ENCODE measurements around the gene WWC2. TPM values are rescaled to one million over a fixed set of nuclear protein-coding genes. Genes with fewer than 3 reads are reported as not detected.

The WWC2 gene
- polyA plus RNA-seq, 1 donor = 67.5 TPM

DNA sequence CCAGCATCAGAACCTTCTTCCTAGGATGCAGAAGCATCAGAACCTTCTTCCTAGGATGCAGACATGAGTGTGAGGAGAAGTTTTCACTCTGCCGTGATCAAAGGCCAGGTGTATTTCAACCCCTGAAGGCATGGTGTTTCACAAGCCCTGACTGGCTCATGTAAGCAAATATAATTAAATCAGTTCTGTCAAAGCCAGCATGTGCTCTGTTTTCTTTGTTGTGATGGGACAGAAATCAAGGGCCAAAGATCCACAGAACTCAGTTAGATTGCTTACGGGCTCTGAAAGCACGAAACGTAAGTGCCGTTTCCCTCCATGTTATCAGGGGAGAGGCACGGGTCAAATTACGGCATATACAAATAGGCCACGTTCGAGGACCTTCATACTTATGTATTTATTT is 255.2 kb downstream of the WWC2 start:
- DNase-seq = no peak

DNA sequence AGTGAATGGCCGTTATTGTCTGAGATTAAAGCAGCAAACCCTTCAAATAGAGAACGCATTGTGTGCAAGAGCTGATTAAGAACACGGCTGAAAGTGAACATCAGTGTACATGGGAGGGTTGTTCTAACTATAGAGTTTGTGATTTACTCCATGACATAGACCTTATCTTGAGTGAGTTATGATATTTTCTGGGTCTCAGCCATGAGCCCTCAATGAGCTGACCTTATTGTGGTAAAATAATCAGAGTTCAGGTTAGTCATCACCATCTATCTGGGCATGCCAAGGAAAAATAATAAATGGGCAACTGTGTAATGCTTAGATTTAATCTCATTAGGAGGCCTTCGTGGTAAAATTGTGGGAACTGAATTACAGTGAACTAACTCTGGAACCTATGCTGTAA is 256.3 kb downstream of the WWC2 start:
- no peak for DNase-seq

DNA sequence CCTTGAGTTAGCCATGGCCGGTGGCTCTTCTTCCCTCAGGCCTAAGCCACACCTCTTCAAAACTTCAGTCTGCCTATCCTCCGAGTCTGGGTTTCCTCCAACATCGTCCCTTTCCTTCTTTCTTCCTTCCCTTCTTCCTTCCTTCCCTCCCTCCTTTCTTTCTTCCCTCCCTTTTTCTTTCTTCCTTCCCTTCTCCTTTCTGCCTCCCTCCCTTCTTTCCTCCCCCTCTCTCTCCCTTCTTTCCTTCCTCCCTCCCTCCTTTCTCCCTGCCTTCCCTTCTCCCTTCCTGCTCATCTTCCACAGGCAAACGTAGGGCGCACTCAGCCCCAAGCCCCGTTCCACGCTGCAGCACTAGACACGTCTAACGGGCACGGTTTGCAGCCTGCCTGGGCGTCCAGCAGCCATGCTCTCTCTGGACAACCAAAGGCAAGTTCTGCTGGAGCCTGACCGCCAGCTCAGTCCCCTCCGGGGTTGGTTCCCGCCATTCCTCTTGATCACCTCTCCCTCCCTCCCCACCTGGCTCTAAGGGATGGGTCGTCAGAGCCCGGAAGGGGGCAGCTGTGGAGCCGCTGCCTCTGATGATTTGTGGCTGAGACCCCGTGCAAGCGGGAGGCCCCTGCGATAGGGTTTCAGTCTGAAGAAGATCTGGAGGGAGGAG is 257.2 kb downstream of the WWC2 start:
- no peak for DNase-seq

DNA sequence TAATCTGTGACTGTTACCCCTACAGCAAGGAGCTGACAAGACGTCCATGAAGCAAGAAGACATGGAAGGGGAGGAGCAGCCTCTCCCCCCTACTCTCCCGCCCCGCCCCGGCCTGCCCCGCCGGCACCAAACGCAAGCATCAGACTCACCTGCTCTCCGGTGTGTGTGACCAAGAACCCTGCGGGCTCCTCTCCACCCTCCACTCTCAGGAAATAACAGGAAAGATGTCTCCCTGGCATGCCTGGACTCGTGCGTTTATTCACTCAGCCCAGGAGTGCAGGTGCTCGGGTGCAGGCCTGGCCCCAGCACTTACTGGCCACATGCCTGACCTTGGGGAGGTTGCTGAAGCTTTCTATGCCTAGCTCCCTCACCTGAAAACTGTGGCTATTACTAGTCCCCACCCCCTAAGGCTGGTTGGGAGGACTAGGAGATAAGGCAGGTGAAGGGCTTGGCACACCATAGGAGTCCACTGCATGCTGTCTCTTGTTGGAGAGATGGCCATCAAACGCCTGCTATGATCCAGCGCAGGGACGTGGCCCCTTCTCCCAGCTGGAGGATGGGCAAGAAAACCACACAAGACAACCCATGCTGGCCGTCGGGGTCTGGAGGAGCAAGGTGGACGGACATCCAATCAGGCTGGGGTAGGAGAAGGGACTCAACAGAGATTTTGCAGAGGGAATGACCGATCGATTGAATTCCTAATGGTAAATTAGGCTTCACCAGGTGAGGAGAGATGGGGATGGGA is 258.0 kb downstream of the WWC2 start:
- DNase-seq = no peak

DNA sequence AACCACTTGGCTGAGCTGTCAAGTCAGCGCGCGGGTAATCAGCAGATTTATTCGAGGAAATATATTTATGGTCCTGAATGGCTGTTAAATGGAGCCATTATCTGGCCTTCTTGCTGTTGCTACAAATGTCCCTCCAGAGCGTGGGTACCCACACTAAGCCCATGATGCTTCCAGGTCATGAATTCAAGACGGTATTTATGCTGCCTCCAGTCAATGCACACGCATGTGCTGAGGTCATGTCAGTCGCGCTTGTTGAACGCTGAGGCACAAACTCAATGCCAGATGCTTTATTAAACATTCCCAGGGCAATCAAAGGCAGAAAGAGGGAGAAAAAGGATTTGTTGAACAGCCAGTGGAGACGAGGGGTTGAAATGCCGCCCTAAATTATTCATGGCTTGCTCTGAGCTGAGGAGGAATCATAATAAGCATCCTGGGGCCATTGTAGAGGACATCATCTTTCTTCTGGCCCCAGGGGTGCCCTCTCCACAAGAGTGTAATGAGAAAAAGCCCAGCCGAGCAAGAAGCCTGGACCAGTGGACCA is 259.2 kb downstream of the WWC2 start:
- DNase-seq = no peak

DNA sequence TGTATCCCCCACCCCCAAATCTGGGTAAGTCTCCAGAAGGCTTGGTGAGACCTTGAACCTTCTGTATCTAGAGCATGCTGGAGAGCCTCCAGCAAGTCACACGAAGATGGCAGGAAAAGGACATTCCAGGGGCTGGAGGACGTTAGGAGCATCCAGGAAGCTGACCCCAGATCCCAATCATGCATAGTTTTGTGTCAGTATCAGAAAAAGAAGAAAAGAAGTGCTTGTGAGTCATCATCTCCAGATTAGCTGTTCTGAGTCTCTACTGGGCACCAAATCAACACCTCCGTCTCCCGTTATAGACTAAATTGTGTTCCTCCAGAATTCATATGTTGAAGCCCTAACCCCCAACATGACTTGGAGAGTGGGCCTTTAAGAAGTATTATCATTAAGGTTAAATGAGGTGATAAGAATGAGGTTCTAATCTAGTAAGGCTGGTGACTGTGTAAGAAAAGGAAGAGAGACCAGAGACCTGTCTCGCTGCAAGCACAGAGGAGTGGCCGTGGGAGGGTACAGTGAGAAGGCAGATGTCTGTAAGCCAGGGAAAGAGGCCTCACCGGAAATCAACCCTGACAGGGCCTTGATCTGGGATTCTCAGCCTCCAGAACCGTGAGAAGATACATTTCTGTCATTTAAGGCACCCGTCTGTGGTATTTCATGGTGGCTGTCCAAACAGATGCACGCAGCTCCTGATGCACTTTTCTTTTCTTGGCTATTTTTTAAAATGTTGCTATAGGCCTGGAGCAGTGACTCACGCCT is 261.3 kb downstream of the WWC2 start:
- DNase-seq = no peak

DNA sequence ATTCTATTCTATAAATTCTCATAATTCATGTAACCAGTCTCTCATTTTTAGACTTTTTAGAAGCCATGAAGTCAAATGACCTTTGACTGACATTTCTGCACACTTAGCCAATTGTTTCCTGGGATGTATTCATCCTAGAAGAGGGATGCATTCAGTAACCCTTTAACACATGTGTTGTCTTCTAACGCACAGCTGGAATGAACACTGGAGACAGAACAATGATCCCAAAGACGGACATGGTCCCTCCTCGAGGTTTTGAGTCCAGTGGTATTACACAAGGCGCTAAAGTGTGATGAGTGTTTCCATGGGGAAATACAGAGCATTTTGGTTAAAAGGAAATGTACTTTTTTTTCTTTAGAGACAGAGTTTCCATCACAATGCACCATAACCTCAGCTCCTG is 263.0 kb downstream of the WWC2 start:
- DNase-seq = no peak

DNA sequence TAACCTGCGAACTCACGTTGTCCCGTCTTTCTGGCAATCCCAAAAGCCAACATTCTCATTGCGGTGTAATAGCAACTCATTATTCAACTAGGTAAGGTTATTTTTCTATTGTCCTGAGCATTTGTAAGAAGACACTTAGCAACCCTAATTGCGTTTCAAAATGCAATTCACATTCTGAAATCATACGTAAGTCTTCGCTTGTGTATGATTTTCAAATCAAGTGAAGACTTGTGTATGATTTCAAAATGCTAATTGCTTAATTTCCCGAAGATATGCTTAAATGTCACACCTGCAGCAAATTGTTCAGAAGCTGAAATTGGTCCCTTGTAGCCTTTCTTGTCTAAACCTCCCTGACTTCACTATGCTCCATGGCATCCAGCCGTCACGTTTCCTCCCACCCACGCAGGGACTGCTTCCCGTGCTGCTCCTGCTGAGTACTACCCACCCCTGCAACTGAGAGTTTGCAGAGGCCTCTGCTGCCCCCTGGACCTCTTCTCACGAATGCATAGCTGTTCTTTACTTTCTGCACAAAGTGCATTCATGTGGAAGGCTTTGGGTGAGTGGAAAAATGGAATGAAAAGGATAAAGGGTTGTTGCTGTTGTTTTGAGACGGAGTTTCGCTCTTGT is 264.0 kb downstream of the WWC2 start:
- DNase-seq = no peak

DNA sequence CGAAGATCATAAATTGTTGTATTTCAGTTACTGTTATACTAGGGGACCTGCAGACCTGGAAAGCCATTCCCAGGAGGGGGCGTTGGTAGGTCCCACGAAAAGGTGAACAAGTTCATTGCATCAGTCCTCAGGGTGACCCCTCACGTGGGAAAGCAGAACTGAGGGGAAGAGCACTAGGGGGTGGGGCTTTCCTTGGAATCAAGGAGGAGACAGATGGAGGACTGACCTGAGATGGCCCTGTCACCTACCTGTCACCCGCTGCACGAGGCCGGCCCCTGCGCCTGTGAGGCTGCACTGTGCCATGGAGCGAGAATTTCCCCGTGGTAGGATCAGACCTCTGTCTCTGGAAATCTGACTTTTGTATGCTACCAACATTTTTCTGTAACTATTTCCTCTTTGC is 265.0 kb downstream of the WWC2 start:
- no peak for DNase-seq

DNA sequence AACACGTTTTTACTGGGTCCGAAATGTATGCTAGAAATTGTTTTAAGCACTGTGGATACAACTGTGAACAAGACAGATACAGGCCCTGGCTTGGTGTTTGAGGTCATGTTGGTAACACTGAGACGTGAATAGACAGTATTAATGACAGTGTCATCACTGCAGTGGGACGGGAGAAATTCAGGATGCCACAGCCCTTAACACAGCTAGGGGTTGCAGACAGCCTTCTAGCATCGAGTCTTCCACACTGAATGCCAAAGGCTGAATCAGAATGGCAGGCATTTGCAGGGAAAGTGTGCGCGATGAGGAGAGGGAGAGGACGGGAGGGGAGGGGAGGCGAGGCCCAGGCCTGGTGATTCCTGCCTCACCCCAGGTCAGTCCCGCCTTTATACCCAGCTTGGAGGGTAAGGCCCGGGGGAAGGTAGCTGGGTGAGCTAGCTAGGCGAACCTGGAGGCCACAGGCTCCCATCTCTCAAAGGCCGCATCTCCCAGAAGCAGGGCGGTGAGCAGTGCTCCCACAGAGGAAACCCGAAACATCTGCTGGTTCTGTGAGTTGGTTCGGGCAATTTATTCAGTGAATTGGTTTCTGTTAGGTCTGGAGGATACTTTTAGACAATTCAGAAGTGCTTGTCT is 267.3 kb downstream of the WWC2 start:
- no peak for DNase-seq

DNA sequence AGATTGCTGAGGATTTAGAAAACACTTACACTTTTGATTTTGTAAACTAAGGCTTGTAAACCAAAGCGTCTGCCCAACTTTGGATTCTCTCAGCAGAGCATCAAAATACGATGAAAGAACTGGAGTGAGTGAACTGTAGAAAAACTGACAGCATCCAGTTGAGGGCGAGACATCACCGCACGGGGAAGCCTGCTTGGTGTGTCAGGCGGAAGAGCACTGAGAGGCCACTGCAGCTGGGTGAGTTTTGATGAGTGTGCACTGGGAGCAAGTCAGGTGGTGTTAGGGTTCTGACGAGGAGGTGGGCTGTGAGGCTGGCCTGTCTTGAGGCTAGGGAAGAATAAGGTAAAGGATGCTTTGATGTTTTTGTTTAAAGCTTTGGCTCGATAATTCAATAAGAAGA is 270.0 kb downstream of the WWC2 start:
- DNase-seq = no peak

Other genes starting within 250 kb of the WWC2 start
- 119 TPM for gene DCTD, start 181.9 kb upstream of the WWC2 start, polyA plus RNA-seq (ENCODE audit: insufficient read length)
- 0.71 TPM for gene CLDN22, start 221.0 kb downstream of the WWC2 start, polyA plus RNA-seq (ENCODE audit: insufficient read length)
- not detected for gene CLDN24, start 223.2 kb downstream of the WWC2 start, polyA plus RNA-seq (ENCODE audit: insufficient read length)